Stimulated activated naive CD4-positive, alpha-beta T cell (primary cell): Measurements from ENCODE around the gene SMG6.

Experiments used
- DNase-seq, 6 experiments: peaks; one replicate each; lab custom pipeline; 2025; lab: John Stamatoyannopoulos, UW

SMG6 gene

DNA sequence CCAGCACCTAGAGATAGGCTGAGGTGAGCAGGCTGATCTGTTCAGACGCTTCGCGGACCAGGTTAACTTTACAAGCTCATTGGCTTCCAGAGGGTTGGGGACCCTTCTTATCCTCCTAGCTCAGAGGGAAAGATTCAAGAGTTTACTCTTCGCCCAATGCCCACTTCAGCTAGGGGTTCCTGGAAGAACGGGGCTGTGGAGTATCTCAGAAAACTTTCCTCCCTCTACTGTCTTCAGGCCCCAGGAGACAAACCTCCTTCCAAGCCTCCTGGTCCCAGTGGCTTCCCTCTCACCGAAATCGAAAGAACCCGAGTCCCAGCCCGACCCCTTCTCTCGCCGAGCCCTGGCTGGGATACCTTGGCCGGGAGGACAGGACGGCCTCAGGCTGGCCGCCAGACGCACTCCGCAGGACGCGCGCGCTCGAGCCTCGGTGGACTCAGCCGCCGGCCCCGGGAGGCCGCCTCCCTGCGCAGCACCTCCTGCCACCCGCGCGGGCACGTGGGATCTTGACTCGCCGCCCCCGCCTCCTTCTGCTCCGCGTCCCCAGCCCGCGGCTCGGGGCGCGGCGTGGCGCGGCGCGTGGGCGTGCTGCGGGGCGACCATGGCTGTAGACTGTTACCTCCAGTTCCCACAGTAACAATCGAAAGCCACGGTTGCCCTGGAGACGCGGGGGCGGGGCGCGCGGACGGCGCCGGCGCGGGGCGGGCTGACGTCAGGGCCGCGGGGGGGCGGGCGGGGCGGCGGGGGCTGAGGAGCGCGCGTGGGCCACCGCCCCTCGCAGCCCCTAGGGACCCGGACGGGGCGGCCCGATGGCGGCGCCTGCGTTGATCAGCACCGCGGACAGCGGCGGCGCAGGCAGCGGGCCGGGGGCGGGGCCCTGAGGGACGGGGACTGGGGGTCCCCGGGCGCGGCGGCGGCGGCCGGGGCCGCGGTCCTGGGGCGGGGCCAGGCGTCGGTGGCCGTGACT, 254.0 kb downstream of the SMG6 start:
- peak; percentile 76 to 88 (median 84) for DNase-seq

GRCh38 chr17:2048805-2049204, 254.8 kb downstream of the SMG6 start:
- no peak for DNase-seq

DNA sequence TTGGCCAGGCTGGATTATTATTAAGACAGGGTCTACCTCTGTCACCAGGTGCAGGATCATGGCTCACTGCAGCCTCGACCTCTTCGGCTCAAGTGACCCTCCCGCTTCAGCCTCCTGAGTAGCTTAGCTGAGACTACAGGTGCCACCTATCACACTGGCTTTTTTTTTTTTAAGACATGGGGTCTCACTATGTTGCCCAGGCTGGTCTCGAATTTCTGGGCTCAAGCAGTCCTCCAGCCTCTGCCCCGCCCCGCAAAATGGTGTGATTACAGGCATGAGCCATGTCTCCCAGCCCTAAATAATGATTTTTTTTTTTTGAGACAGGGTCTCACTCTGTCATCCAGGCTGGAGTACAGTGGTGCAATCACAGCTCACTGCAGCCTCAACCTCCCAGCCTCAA, 256.0 kb downstream of the SMG6 start:
- DNase-seq: no peak

DNA sequence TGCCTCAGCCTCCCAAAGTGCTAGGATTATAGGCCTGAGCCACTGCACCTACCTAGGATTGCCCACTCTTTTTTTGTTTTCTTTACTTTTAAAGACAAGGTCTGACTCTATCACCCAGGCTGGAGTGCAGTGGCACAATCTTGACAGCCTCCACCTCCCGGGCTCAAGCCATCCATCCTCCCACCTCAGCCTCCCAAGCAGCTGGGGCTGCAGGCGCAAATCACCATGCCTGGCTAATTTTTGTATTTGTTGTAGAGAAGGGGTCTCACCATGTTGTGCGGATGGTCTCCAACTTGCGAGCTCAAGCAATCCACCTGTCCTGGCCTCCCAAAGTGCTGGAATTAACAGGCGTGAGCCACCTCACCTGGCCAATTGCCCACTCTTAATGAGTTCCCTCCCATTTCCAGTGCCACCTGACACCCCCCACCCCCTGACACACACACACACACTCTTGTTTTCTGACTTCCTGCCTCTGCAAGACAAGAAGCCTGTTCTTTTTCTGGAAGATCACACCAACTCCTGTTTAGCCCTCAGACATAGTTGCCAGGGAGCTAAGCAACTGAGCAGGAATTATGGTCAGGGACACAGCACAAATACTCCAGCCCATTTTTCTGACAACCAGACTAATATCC, 259.2 kb downstream of the SMG6 start:
- no peak for DNase-seq

GRCh38 chr17:2043785-2044184, 259.8 kb downstream of the SMG6 start:
- no peak for DNase-seq

- DNase-seq: no peak
Observed at GRCh38 chr17:2042933-2043332, 260.7 kb downstream of the SMG6 start.

- no peak for DNase-seq
Observed at GRCh38 chr17:2042390-2042847, 261.2 kb downstream of the SMG6 start.

DNA sequence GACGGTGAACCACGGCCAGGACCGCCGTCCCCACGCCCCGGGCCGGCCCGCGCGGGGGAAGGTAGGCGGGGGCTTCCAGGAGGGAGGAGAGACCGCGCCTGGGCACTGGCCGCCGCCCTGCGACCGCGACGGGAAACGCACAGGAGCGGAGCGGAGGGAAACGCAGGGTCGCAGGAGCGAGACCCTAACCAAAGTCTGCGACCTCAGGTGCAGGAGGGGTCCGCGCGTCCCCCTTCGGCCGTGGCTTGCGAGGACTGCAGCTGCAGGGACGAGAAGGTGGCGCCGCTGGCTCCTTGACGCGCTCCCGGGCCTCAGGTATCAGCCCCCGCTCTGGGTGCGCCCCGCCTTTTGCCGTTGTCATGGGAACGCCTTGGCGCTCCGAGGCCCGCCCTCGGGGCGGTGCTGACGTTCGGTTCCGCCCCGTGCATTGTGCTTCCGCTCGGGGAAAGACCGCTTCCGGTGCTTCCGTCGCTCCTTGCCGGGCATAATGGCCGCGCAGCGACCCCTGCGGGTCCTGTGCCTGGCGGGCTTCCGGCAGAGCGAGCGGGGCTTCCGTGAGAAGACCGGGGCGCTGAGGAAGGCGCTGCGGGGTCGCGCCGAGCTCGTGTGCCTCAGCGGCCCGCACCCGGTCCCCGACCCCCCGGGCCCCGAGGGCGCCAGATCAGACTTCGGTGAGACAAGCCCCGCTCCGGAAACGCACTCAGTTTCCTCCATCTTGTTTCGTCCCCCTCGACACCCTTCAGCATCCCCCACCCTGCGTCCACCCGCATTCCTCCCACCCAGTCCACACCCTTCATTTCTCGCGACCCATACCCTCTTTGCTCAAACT, 261.8 kb downstream of the SMG6 start, which contains the start of gene OVCA2:
OVCA2 (plus strand) TSS at position 462 of the 829 bp plus-strand sequence; CDS start at position 488, 26 bp downstream.
- DNase-seq: peak; percentile 94 to 97 (median 96)

DNA sequence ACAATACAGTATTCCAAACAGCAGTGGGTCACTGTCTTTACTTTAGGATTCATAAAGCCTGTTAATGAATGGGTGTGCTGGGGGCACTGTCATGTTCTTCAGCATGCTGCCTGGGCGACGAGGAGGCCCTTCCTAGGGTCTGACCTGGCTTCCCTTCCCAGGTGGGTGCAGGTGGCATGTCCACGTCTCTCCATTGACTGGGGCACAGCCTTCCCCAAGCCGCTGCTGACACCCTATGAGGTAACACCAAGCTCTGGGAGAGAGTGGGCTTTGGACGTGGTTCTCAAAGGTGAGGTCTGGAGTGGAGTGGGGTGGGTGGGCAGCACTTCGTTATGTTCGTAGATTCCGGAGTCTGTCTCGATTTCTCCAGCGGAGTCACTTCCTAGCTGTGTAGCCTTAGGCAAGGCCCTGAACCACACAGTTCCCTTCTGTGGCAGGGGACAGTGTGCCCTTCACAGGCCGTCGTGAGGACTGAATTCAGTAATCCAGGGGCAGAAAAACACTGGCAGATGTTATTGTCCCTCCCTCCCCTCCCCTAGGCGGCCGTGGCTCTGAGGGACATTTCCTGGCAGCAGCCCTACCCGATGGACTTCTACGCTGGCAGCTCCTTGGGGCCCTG, 262.5 kb downstream of the SMG6 start:
- no peak for DNase-seq

GRCh38 chr17:2040219-2040827, 263.3 kb downstream of the SMG6 start:
- DNase-seq: no peak

DNA sequence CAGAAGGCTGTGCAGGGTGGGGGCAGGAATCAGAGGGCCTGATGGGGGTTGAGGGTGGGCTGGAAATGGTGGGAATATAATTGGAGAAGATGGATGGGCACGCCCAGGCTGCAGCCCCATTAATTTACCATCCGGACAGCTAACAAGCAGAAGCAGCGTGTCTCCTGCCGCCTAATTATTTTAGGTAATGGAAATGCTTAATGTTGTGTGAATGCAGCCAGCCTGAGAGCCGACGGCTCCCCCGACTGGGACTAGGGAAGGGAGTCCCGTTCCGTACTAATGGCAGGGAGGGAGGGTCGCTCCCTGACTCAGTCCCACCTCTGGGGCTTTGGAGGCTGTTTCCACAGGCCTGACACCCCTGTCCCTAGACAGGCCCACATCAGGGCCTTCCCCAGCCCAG, 266.4 kb downstream of the SMG6 start:
- DNase-seq: no peak

- no peak for DNase-seq
Observed at GRCh38 chr17:2035541-2036488, 267.8 kb downstream of the SMG6 start.

DNA sequence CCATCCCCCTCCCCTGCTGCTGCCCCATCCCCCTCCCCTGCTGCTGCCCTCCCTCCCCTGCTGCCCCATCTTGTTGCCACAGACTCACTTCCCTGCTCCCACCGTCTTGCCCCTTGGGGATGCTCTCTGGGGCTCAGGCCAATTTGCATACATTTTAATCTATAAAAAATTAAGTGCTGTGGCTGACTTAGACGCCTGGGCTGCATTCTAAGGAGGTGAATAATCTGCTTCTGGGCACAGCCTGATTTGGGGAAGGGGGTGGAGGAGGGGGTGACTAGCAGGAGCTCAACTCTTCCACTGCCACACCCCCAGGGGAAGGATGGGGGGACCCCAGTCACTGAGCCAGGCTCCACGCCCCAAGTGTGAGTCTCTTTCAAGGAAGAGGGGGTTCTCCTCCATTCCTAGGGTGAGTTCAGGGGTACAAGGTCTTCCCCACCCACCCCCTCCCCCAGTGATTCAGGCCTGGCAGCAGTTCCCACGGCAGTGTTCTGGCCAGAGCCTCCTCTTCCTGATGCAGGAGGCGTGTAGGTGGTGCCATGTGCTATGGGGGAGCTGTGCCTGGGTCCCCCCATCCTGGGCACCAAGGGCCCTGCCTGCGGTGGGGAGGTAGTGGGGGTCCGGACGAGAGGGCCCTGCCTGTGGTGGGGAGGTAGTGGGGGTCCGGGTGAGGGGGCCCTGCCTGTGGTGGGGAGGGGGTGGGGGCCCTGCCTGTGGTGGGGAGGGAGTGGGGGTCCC, 268.6 kb downstream of the SMG6 start:
- DNase-seq: no peak

DNA sequence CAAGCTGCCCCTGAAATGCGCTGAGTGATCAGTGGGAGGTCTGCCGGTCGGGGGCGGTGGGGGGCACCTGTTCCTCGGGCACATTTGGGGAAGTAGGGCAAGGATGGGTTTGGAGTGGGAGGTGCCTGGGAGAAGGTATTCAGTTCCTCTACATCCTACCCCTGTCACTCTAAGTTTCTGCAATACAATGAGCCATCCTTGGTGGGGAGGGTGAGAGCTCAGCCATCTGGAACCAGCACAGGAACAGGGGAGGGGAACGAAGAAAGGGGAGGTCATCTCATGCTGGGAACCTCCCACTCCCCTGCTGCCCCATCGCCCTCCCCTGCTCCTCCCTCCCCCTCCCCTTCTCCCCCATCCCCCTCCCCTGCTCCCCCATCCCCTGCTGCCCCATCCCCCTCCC, 269.4 kb downstream of the SMG6 start:
- no peak for DNase-seq

GRCh38 chr17:2033153-2033552, 270.4 kb downstream of the SMG6 start:
- DNase-seq: no peak

GRCh38 chr17:2030779-2031163, 272.8 kb downstream of the SMG6 start:
- no peak for DNase-seq

GRCh38 chr17:2029911-2030778, 273.4 kb downstream of the SMG6 start, which contains the start of gene DPH1:
TSS of gene DPH1 (plus strand) at chr17:2030153. CDS start at chr17:2030170, 17 bp downstream.
- DNase-seq: peak; percentile 74 to 83 (median 78)

- DNase-seq: no peak
Observed at GRCh38 chr17:2028737-2029136, 274.8 kb downstream of the SMG6 start.
